Stomach (tissue), 9 donors: Measurements from ENCODE around the gene CNN2. TPM values are rescaled to one million over a fixed set of nuclear protein-coding genes. Genes with fewer than 3 reads are reported as not detected.
A peak's percentile ranks its signal among the peaks of the same experiment; 100 is the strongest.

Experiments used
- DNase-seq, 2 donors: peaks; one replicate each; pipeline versions ENCODE4 v3.0.0 to v3.0.0-alpha.2; 2013 to 2019
- H3K27ac ChIP-seq, 5 donors: fragments of 200-600 bp in 4 of 5; sonication (generic) in 4 of 5; one replicate each; pipeline ENCODE4 v1.5.1; 2013 to 2019; ENCODE audit warnings: mild to moderate bottlenecking in 1 of 5, moderate library complexity in 1 of 5
- H3K27me3 ChIP-seq, 3 donors: fragments of 200-600 bp; sonication (generic); one replicate each; pipeline ENCODE4 v1.5.1; 2017 to 2019; ENCODE audit warnings: mixed run types in 1 of 3
- H3K36me3 ChIP-seq, 4 donors: fragments of 200-600 bp; sonication (generic); 1 replicate in 3 of 4; 2 replicates in 1 of 4; pipeline ENCODE4 v1.5.1; 2016 to 2019
- H3K4me1 ChIP-seq, 4 donors: fragments of 200-600 bp; sonication (generic); one replicate each; pipeline ENCODE4 v1.5.1; 2016 to 2019
- H3K4me3 ChIP-seq, 4 donors: fragments of 200-600 bp; sonication (generic) in 3 of 4; one replicate each; pipeline ENCODE4 v1.5.1; 2016 to 2019; ENCODE audit warnings: mild to moderate bottlenecking in 1 of 4
- H3K9me3 ChIP-seq, 4 donors: fragments of 200-600 bp; sonication (generic); one replicate each; pipeline ENCODE4 v1.5.1; 2016 to 2019
- CTCF ChIP-seq, 7 experiments: fragments of 450-650 bp in 4 of 7; fragments of 200-600 bp in 3 of 7; sonication (generic) in 3 of 7; IDR thresholded peaks; one replicate each; pipeline ENCODE4 v1.5.1; 2016 to 2019; ENCODE audit warnings: antibody characterized with exemption in 7 of 7, control low read depth in 2 of 7, mild to moderate bottlenecking in 1 of 7
- EP300 ChIP-seq: sonication (generic); formaldehyde crosslinking; IDR thresholded peaks from one replicate; pipeline ENCODE4 v1.6.1; 2017; ENCODE audit warnings: antibody characterized with exemption
- POLR2A ChIP-seq, 4 donors: fragments of 450-650 bp; IDR thresholded peaks; one replicate each; pipeline ENCODE4 v1.6.1; 2016; ENCODE audit warnings: antibody characterized with exemption in 4 of 4, control low read depth in 2 of 4, mild to moderate bottlenecking in 1 of 4, moderate library complexity in 1 of 4
- POLR2AphosphoS5 ChIP-seq, 3 donors: sonication (generic); formaldehyde crosslinking; IDR thresholded peaks; one replicate each; pipeline ENCODE4 v1.6.1; 2016; ENCODE audit warnings: antibody characterized with exemption in 3 of 3
- WGBS, 5 donors: extraction: QIAGEN DNeasy Blood & Tissue Kit in 3 of 5; methylation state at CpG; one replicate each; pipeline versions ENCODE4 v1.1.5 to v1.1.7; 2013 to 2018; 5-methylcytosine and 5-hydroxymethylcytosine counted together
- intact Hi-C: fragments of 100-400 bp; cut with DNase I; formaldehyde crosslinking; loops from one replicate; pipeline ENCODE4 v1.15.1; 2023; ENCODE audit warnings: low total_unique reads
- polyA plus RNA-seq, 3 donors: library from polyadenylated mRNA; stranded (reverse); fragments of 200-250 nt; gene quantifications; one replicate each; pipeline ENCODE4 v1.2.3, GENCODE V29; 2013
- total RNA-seq, 5 donors: library from RNA; depleted of rRNA; stranded (reverse); fragments of >200 nt; gene quantifications; one replicate each; pipeline versions ENCODE4 v1.1.0 to v1.2.3, GENCODE V29; 2014 to 2016
- donor health status: healthy with polysubstance abuse.
- donor health status: Bipolar disorder and iron deficiency.
- donor health status: healthy.

Gene CNN2
- total and polyA plus RNA-seq, 8 donors: 7.0 to 98.5 (median 81.4) TPM

- Histone ChIP-seq H3K27me3 (peaks cover 0 to 21% (median 10%) of the 10 kb centered on the region in 3 donors), H3K4me1 (peaks cover 0 to 7% (median 3%) of the 10 kb centered on the region in 4 donors), H3K36me3 (peaks cover 31 to 46% (median 42%) of the 10 kb centered on the region in 4 donors), H3K4me3 (no peak overlapping the region), H3K9me3 (no peaks in the 10 kb centered on the region), H3K27ac (no peak overlapping the region)
- TF ChIP-seq CTCF (IDR thresholded peaks at IDR 0.05) (no peak), EP300 (no peak), POLR2A (IDR thresholded peaks at IDR 0.05) (no peak), POLR2AphosphoS5 (IDR thresholded peaks at IDR 0.05) (no peak)
- no peak for DNase-seq
- intact Hi-C loops: no loop called here
- 91 to 94% (median 93%) methylated on average over 20 to 73 of the region's 73 CpGs for WGBS, 5 donors
These were observed 18.8 kb upstream of the CNN2 start for GRCh38 chr19:1007399-1008251.

DNA sequence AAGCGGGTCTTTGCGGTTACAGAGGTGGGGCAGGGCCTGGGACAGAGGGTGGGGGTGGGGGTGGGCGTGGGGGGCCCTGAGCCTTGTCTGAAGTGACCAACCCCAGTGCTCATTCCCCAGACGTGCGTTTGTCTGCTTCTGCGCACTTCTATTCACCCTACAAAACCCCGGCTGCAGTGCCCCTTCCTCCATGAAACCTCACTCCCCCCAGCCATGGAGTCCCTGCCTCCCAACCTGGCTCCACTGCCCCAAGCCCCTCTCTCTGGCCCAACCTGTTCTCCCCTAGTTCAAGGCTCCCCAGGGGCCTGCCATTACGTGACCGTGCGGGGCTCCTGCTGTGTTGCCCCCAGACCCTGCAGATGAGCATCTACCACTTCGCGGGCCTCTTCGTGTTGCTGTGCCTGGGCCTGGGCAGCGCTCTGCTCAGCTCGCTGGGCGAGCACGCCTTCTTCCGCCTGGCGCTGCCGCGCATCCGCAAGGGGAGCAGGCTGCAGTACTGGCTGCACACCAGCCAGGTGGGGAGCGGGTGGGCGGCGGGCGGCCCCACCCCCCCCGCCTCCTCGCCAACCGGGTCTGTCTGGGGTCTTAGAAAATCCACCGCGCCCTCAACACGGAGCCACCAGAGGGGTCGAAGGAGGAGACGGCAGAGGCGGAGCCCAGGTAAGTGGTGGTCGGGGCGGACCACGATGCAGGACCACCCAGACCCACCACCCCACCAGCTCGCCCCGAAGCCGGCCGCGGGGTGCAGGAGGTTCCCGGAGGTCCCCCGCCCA is 18.0 kb upstream of the CNN2 start:
- no peak for TF ChIP-seq CTCF (IDR thresholded peaks at IDR 0.05)
- TF ChIP-seq EP300: no peak
- TF ChIP-seq POLR2A (IDR thresholded peaks at IDR 0.05): no peak
- no peak for TF ChIP-seq POLR2AphosphoS5 (IDR thresholded peaks at IDR 0.05)
- H3K4me3 ChIP-seq: peak overlapping the region in 1 of 4 donors; percentile 3
- H3K27me3 ChIP-seq: peaks cover 0 to 13% (median 2%) of the 10 kb centered on the region in 3 donors
- no peaks in the 10 kb centered on the region for H3K9me3 ChIP-seq
- peaks cover 0 to 8% (median 3%) of the 10 kb centered on the region in 4 donors for H3K4me1 ChIP-seq
- H3K27ac ChIP-seq: peak overlapping the region; percentile 27 to 74 (median 73)
- no peak for DNase-seq
- peaks cover 38 to 55% (median 50%) of the 10 kb centered on the region in 4 donors for H3K36me3 ChIP-seq
- intact Hi-C loops: no loop called here
- WGBS, 5 donors: 89 to 96% (median 93%) methylated on average over 22 to 45 of the region's 45 CpGs

- Histone ChIP-seq H3K27me3 (peaks cover 0 to 4% (median 0%) of the 10 kb centered on the region in 3 donors), H3K27ac (peak overlapping the region; percentile 27 to 74 (median 73)), H3K36me3 (peaks cover 42 to 63% (median 59%) of the 10 kb centered on the region in 4 donors), H3K4me3 (peak overlapping the region in 1 of 4 donors; percentile 3), H3K4me1 (peaks cover 0 to 16% (median 6%) of the 10 kb centered on the region in 4 donors), H3K9me3 (no peaks in the 10 kb centered on the region)
- TF ChIP-seq POLR2A (IDR thresholded peaks at IDR 0.05): no peak
- no peak for TF ChIP-seq CTCF (IDR thresholded peaks at IDR 0.05)
- TF ChIP-seq EP300: no peak
- no peak for TF ChIP-seq POLR2AphosphoS5 (IDR thresholded peaks at IDR 0.05)
- WGBS, 5 donors: 75 to 87% (median 76%) methylated on average over 35 to 92 of the region's 92 CpGs
- intact Hi-C loops: no loop called here
- DNase-seq: peak in 1 of 2 donors; percentile 67
These were observed 17.1 kb upstream of the CNN2 start for GRCh38 chr19:1009041-1009980.
